Natural killer cell (primary cell): ENCODE data around the gene RPSA. TPM values are rescaled to one million over a fixed set of nuclear protein-coding genes. Genes with fewer than 3 reads are reported as not detected.
"Not testable (repeated sequence)": the region's sequence is repeated elsewhere in the genome, so short reads cannot be mapped to it uniquely, and the experiment has no call there.

ENCODE experiments used
- ATAC-seq, 3 donors: fragments of 150-1000 bp in 2 of 3; fragments of 200-7000 bp in 1 of 3; cut with Tn5 transposase; 1 replicate in 1 of 3; 2 replicates in 2 of 3; pipeline ENCODE4 v1.10.0; 2021; ENCODE audit warnings: mild to moderate bottlenecking in 2 of 3, moderate library complexity in 2 of 3
- DNase-seq, 2 donors: peaks; one replicate each; pipeline versions ENCODE4 v3.0.0 to v3.0.0-alpha.2; 2013 to 2021; ENCODE audit warnings: mixed read lengths in 1 of 2
- H3K27ac ChIP-seq: one replicate; pipeline ENCODE4 v1.5.1; 2013; ENCODE audit warnings: mild to moderate bottlenecking, low read length
- H3K27me3 ChIP-seq: one replicate; pipeline ENCODE4 v1.6.1; 2013; ENCODE audit warnings: low read length; ENCODE audit not compliant: control insufficient read depth, insufficient read depth
- H3K36me3 ChIP-seq: one replicate; pipeline ENCODE4 v1.6.1; 2013; ENCODE audit warnings: low read length; ENCODE audit not compliant: control insufficient read depth, insufficient read depth
- H3K4me1 ChIP-seq: one replicate; pipeline ENCODE4 v1.6.1; 2013; ENCODE audit warnings: low read length; ENCODE audit not compliant: control insufficient read depth, insufficient read depth
- H3K4me3 ChIP-seq: one replicate; pipeline ENCODE4 v1.5.1; 2013; ENCODE audit warnings: low read length
- H3K9me3 ChIP-seq: one replicate; pipeline ENCODE4 v1.6.1; 2013; ENCODE audit warnings: low read length; ENCODE audit not compliant: control insufficient read depth, insufficient read depth
- H3K27ac Mint-ChIP-seq, 2 donors: one replicate each; pipeline ENCODE4 v1.8.0; 2022; ENCODE audit warnings: mild to moderate bottlenecking in 2 of 2, mixed read lengths in 2 of 2, moderate library complexity in 1 of 2
- H3K27me3 Mint-ChIP-seq, 2 donors: one replicate each; pipeline ENCODE4 v1.8.0; 2022; ENCODE audit warnings: low read depth in 2 of 2, mixed read lengths in 2 of 2
- H3K36me3 Mint-ChIP-seq: one replicate; pipeline ENCODE4 v1.8.0; 2022; ENCODE audit warnings: mixed read lengths
- H3K4me1 Mint-ChIP-seq, 2 donors: one replicate each; pipeline ENCODE4 v1.8.0; 2022; ENCODE audit warnings: mixed read lengths in 2 of 2
- H3K4me3 Mint-ChIP-seq: one replicate; pipeline ENCODE4 v1.8.0; 2022; ENCODE audit warnings: mild to moderate bottlenecking, moderate library complexity, mixed read lengths
- H3K9me3 Mint-ChIP-seq, 2 donors: one replicate each; pipeline ENCODE4 v1.8.0; 2022; ENCODE audit warnings: mixed read lengths in 2 of 2
- WGBS: methylation state at CpG from one replicate; pipeline ENCODE4 v1.1.7; 2013; ENCODE audit warnings: missing lambda C conversion rate; ENCODE audit not compliant: insufficient coverage; 5-methylcytosine and 5-hydroxymethylcytosine counted together
- intact Hi-C: fragments of 100-400 bp; cut with micrococcal nuclease; formaldehyde crosslinking; loops from one replicate; pipeline ENCODE4 v1.14.2; 2022
- total RNA-seq, 4 donors: library from RNA; stranded (reverse); fragments of 120-200 nt in 1 of 4; gene quantifications; one replicate each; pipeline versions ENCODE4 v1.2.3 to v1.2.4, GENCODE V29; 2013 to 2022
- TF ChIP-seq, protein P1 (sequence below): fragments of 200-600 bp; IDR thresholded peaks from one replicate; pipeline ENCODE4 v1.8.0; 2022; ENCODE audit warnings: antibody characterized with exemption

RPSA gene
- total RNA-seq, 3 donors from 2014 or later (not counting 1 experiment from before 2014, with no cell fraction given) = 737 to 921 (median 821) TPM

GRCh38 chr3:39457361-39457760 lies 50.8 kb downstream of the RPSA start:
- TF ChIP-seq, protein P1, sequence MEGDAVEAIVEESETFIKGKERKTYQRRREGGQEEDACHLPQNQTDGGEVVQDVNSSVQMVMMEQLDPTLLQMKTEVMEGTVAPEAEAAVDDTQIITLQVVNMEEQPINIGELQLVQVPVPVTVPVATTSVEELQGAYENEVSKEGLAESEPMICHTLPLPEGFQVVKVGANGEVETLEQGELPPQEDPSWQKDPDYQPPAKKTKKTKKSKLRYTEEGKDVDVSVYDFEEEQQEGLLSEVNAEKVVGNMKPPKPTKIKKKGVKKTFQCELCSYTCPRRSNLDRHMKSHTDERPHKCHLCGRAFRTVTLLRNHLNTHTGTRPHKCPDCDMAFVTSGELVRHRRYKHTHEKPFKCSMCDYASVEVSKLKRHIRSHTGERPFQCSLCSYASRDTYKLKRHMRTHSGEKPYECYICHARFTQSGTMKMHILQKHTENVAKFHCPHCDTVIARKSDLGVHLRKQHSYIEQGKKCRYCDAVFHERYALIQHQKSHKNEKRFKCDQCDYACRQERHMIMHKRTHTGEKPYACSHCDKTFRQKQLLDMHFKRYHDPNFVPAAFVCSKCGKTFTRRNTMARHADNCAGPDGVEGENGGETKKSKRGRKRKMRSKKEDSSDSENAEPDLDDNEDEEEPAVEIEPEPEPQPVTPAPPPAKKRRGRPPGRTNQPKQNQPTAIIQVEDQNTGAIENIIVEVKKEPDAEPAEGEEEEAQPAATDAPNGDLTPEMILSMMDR = no peak
- 91% methylated on average over 8 of the region's 9 CpGs for WGBS

DNA sequence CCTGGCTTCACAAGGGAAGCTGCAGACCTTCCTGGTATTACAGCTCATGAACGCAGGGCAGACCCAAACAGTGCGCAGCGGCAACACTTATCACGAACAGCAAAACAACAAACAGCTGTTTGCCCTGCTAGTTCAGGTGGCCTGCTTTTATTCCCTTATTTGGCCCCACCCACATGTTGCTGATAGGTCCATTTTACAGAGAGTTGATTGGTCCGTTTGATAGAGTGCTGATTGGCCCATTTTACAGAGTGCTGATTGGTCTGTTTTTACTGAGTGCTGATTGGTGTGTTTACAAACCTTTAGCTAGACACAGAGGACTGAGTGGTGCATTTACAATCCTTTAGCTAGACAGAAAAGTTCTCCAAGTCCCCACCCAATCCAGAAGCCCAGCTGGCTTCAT lies 52.1 kb downstream of the RPSA start:
- ATAC-seq, H3K4me3 Mint-ChIP-seq, H3K4me1 Mint-ChIP-seq, H3K27me3 ChIP-seq, H3K27ac Mint-ChIP-seq, intact Hi-C loops, DNase-seq, H3K9me3 Mint-ChIP-seq, H3K27ac ChIP-seq, H3K36me3 Mint-ChIP-seq, H3K9me3 ChIP-seq, H3K4me3 ChIP-seq, H3K4me1 ChIP-seq, H3K36me3 ChIP-seq: not testable (repeated sequence)
- peaks cover 5 to 23% of the 10 kb centered on the region in 2 donors for H3K27me3 Mint-ChIP-seq
- WGBS = 93% methylated on average over 5 of the region's 5 CpGs

More at GRCh38 chr3:39457361-39457760, 50.8 kb downstream of the RPSA start:
- Mint-ChIP-seq H3K36me3 (no peaks in the 10 kb centered on the region), H3K27ac (no peak overlapping the region), H3K4me1 (no peaks in the 10 kb centered on the region), H3K27me3 (peaks cover 7 to 30% of the 10 kb centered on the region in 2 donors), H3K9me3 (no peaks in the 10 kb centered on the region), H3K4me3 (no peak overlapping the region)
- Histone ChIP-seq H3K36me3 (no peaks in the 10 kb centered on the region), H3K27ac (no peak overlapping the region), H3K4me1 (no peaks in the 10 kb centered on the region), H3K4me3 (no peak overlapping the region), H3K27me3 (no peaks in the 10 kb centered on the region), H3K9me3 (no peaks in the 10 kb centered on the region)
- no peak for DNase-seq
- intact Hi-C loops = no loop called here
- ATAC-seq = no peak

GRCh38 chr3:39460677-39461076 lies 54.2 kb downstream of the RPSA start:
- 91% methylated on average over 2 of the region's 2 CpGs for WGBS
- Histone ChIP-seq H3K4me1 (no peaks in the 10 kb centered on the region), H3K27ac (no peak overlapping the region), H3K4me3 (no peak overlapping the region), H3K9me3 (no peaks in the 10 kb centered on the region), H3K36me3 (no peaks in the 10 kb centered on the region), H3K27me3 (no peaks in the 10 kb centered on the region)
- H3K36me3 Mint-ChIP-seq = no peaks in the 10 kb centered on the region
- TF ChIP-seq, protein P1 = no peak
- DNase-seq (no peak), ATAC-seq (no peak)
- H3K9me3 Mint-ChIP-seq = no peaks in the 10 kb centered on the region
- no peaks in the 10 kb centered on the region for H3K4me1 Mint-ChIP-seq
- H3K27me3 Mint-ChIP-seq = peaks cover 9 to 27% of the 10 kb centered on the region in 2 donors
- intact Hi-C loops = no loop called here
- H3K27ac Mint-ChIP-seq = no peak overlapping the region
- H3K4me3 Mint-ChIP-seq = no peak overlapping the region

Other genes with a start within 250 kb of the RPSA start
- gene XIRP1, start 214.1 kb upstream of the RPSA start, total RNA-seq = under 1 TPM; 0.14 to 0.40 (median 0.24) TPM
- 100 to 1,000 TPM; 203 to 459 (median 405) TPM for gene CX3CR1, start 126.7 kb upstream of the RPSA start, total RNA-seq
- under 1 TPM in 1 of 3 donors, not detected in 2; 0.35 TPM for gene CCR8, start 77.0 kb upstream of the RPSA start, total RNA-seq
- gene SLC25A38, start 23.4 kb upstream of the RPSA start, total RNA-seq = 10 to 100 TPM; 40.0 to 44.7 (median 41.7) TPM
- gene MOBP, start 61.0 kb downstream of the RPSA start, total RNA-seq = not detected